Measurements from ENCODE around the gene SH3TC1.

Gene SH3TC1

DNA sequence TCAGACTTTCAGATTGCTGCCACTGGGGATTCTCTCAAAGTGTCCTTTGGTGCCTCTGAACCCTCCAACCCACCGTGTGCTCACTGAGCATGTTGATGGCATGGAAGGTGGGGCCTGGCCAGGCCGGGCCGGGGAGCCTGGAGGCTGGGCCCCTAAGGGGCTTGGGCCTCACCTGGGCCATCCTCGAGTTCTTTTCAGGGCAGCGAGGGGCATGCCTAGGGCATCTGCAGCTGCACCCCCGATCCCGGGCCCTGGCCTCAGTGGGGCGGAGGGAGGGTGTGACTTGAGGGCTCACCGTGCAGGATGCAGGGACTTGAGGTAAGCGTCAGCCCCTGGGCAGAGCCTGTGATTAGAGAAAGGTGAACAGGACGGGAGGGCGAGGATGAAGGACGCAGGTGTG lies 1.6 kb upstream of the SH3TC1 start:
- H3K4me3 ChIP-seq (ENCODE audit: low read depth, low read length): no peak overlapping the region
- ChIA-PET CTCF (no interaction called here), POLR2A (no interaction called here)
- DNase-seq (ENCODE audit: low read depth, low spot score): no peak
- TF ChIP-seq, protein P1, sequence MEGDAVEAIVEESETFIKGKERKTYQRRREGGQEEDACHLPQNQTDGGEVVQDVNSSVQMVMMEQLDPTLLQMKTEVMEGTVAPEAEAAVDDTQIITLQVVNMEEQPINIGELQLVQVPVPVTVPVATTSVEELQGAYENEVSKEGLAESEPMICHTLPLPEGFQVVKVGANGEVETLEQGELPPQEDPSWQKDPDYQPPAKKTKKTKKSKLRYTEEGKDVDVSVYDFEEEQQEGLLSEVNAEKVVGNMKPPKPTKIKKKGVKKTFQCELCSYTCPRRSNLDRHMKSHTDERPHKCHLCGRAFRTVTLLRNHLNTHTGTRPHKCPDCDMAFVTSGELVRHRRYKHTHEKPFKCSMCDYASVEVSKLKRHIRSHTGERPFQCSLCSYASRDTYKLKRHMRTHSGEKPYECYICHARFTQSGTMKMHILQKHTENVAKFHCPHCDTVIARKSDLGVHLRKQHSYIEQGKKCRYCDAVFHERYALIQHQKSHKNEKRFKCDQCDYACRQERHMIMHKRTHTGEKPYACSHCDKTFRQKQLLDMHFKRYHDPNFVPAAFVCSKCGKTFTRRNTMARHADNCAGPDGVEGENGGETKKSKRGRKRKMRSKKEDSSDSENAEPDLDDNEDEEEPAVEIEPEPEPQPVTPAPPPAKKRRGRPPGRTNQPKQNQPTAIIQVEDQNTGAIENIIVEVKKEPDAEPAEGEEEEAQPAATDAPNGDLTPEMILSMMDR (IDR thresholded peaks at IDR 0.05; ENCODE audit: insufficient read depth, low read length, missing control alignments): no peak

DNA sequence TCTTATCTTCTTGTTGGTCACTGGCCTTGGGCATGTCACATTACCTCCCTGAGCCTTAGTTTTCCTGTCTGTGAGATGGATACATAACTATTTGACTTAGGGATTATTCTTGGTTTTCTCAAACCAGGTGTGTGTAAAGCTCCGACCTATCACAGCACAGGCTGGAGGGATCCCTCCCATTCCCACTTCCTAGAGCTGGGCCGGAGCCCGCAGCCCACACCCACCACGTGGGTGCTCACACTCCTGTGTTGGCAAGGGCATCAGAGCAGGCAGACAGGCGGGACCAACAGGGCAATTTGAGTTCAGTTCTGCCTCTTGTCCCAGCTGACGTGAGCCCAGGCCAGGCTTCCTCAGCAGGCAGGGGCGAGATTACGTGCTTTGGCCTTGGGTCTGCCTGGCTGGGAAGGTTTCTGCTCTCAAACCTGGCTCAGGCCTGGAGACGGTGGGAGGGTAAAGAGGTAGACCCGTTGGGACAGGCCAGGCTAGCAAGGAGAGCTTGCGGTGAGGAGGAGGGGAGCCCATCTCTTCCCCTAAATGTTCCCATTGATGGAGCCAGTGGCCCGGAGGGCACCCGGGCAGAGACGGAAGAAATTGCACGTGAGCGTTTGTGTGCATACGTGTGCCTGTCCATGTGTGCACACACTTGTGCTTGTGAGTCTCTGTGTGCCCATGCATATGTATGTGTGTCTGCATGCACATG lies 734 bp upstream of the SH3TC1 start:
- TF ChIP-seq, protein P1 (IDR thresholded peaks at IDR 0.05; ENCODE audit: insufficient read depth, low read length, missing control alignments): no peak
- no peak for DNase-seq (ENCODE audit: low read depth, low spot score)
- H3K4me3 ChIP-seq (ENCODE audit: low read depth, low read length): no peak overlapping the region
- CTCF ChIA-PET: interaction anchor here (1.1 to 2.2 kb wide), 5 partner anchors 8 to 44 kb away, joined by 3 to 12 read pairs (median 4); no protein-coding TSS in a partner anchor
- POLR2A ChIA-PET: no interaction called here

DNA sequence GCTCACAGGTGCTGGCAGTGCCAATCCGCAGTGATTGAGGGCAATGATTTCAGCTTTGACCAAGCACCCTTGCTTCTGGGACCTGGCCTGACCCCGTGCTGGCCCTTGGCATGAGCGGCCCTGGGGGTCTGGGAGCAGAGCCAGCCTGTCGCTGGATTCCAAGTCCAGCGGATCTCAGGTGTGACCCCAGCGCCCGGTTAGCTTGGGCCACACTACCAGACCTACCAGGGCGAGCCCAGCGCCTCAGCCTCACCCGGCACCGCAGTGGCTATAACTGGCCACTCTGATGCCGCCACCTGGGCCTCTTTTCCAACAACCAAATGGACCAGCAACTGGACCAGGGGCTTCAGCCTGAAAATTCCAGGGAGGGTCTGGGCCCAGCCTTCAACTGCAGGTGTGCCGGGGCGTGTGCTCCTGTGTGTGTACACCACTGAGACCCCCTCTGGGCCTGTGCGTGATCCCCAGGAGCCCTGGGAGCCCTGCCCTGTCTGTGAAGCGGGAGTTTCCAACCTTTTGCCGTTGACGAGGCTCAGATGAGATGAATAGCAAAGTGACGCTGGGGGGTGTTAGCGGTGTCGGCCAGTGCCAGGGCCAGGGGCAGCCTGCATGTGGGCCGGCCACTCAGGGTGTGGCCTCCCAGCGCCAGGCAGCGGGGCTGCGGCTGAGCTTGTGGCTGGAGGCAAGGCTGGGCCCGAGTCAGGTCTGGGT lies 658 bp downstream of the SH3TC1 start:
- H3K4me3 ChIP-seq (ENCODE audit: low read depth, low read length): peak overlapping the region; percentile 12
- TF ChIP-seq, protein P1 (IDR thresholded peaks at IDR 0.05; ENCODE audit: insufficient read depth, low read length, missing control alignments): no peak
- DNase-seq (ENCODE audit: low read depth, low spot score): no peak
- ChIA-PET POLR2A (no interaction called here), CTCF (interaction anchor here (1.0 to 2.2 kb wide), 8 partner anchors 9 to 203 kb away, joined by 3 to 12 read pairs (median 4); no protein-coding TSS in a partner anchor)

DNA sequence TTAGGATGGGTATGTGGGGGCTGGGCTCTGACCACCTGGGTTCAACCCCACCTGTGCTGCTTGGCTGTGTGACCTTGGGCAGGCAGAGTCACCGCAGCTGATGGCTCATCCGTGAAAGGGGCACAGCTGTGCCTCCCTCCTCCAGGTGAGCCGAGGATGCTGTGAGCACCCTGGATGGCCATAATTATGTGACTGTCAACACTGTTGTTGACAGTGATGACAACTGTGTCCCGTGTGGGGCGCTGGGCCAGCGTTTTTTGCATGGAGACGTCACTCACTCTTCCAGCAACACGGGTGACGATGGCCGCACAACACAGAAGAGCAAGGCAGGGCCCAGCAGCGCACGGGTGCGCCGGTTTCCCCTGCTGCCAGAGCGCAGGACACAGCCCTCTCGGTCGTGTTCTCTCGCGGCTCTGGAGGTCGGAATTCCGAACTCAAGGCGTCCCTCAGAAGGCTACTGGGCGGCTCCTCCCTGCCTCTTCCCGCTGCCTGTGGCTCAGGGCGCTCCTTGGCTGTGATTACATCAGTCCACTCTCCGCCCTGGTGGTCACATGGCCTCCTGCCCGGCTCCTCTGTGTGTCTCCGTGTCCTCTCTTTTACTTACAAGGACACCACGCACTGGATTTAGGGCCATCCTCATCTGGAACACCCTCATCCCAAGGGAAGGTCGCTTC lies 1.3 kb downstream of the SH3TC1 start:
- no peak overlapping the region for H3K4me3 ChIP-seq (ENCODE audit: low read depth, low read length)
- CTCF ChIA-PET: interaction anchor here (1.0 to 2.2 kb wide), 4 partner anchors 15 to 203 kb away, joined by 3 to 12 read pairs (median 6); no protein-coding TSS in a partner anchor

DNA sequence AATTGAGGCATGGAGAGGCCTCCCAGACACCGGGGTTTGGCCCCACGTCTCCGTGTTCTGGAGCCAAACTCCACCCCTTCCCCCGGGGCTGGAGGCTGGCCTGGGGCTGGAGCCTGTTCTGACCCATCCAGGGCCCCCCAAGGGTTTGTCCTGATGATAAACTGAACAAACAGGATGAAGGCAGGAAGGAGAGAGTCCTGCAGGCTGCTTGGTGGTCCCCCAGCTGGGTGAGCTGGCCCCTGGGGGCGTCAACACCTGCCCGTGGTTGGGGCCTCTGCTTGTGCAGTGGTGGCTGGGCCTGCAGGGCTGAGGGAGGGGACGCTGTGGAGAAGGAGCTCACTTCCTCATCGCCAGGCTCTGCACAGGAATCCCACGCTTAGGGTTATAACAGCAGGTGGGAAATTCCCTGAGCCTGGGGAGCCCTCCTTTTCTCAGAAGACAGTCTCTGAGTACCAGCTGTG lies 2.3 kb downstream of the SH3TC1 start:
- POLR2A ChIA-PET: no interaction called here
- TF ChIP-seq, protein P1 (IDR thresholded peaks at IDR 0.05; ENCODE audit: insufficient read depth, low read length, missing control alignments): no peak
- H3K4me3 ChIP-seq (ENCODE audit: low read depth, low read length): no peak overlapping the region
- CTCF ChIA-PET: interaction anchor here (1.9 to 2.0 kb wide), 2 partner anchors 24 to 202 kb away, joined by 5 to 7 read pairs; no protein-coding TSS in a partner anchor
- no peak for DNase-seq (ENCODE audit: low read depth, low spot score)

More for the DNA sequence above, 1.3 kb downstream of the SH3TC1 start:
- TF ChIP-seq, protein P1 (IDR thresholded peaks at IDR 0.05; ENCODE audit: insufficient read depth, low read length, missing control alignments): no peak
- POLR2A ChIA-PET: no interaction called here
- no peak for DNase-seq (ENCODE audit: low read depth, low spot score)
